Right cardiac atrium (tissue), 5 donors: ENCODE data around the gene SLC6A19. TPM values are rescaled to one million over a fixed set of nuclear protein-coding genes. Genes with fewer than 3 reads are reported as not detected.
"Not testable (repeated sequence)": the region's sequence is repeated elsewhere in the genome, so short reads cannot be mapped to it uniquely, and the experiment has no call there.

Source experiments
- ATAC-seq, 2 donors: fragments of 200-7000 bp; cut with Tn5 transposase; one replicate each; pipeline versions ENCODE4 v1.8.0 to v1.9.1; 2020; ENCODE audit warnings: moderate library complexity in 2 of 2, mild to moderate bottlenecking in 1 of 2
- DNase-seq, 3 donors: peaks; one replicate each; pipeline ENCODE4 v3.0.0-alpha.2; 2020
- H3K27ac ChIP-seq: one replicate; pipeline ENCODE4 v1.5.1; 2013; ENCODE audit warnings: mild to moderate bottlenecking, low read length, control low read depth, moderate library complexity
- H3K27me3 ChIP-seq: one replicate; pipeline ENCODE4 v1.6.1; 2013; ENCODE audit not compliant: control insufficient read depth, insufficient read depth
- H3K4me1 ChIP-seq: one replicate; pipeline ENCODE4 v1.6.1; 2013; ENCODE audit warnings: low read length; ENCODE audit not compliant: control insufficient read depth, insufficient read depth
- H3K4me3 ChIP-seq: one replicate; pipeline ENCODE4 v1.5.1; 2013; ENCODE audit warnings: low read length, control low read depth
- H3K9me3 ChIP-seq: one replicate; pipeline ENCODE4 v1.6.1; 2013; ENCODE audit warnings: low read length; ENCODE audit not compliant: control insufficient read depth
- WGBS: extraction: QIAGEN DNeasy Blood & Tissue Kit; methylation state at CpG from one replicate; pipeline ENCODE4 v1.1.7; 2013; 5-methylcytosine and 5-hydroxymethylcytosine counted together
- intact Hi-C, 4 donors: fragments of 100-400 bp; cut with DNase I; formaldehyde crosslinking; loops; one replicate each; pipeline versions ENCODE4 v1.11.0 to v1.14.0; 2022 to 2023
- long read RNA-seq, 4 donors: library from polyadenylated mRNA; unstranded; transcript quantifications; one replicate each; pipeline ENCODE4 v2.0.0, GENCODE V29; 2020 to 2021
- polyA plus RNA-seq: library from polyadenylated mRNA; stranded (reverse); fragments of 200-250 nt; gene quantifications from one replicate; pipeline ENCODE4 v1.2.3, GENCODE V29; 2013
- total RNA-seq, 4 donors: library from RNA; stranded (reverse); fragmentation: NEBNext Ultra II Directional; extraction: Animal tissue kit (Norgen Biotek cat#: 25700); gene quantifications; one replicate each; pipeline ENCODE4 v1.2.1, GENCODE V29; 2021
- donor health status: healthy with polysubstance abuse.
- donor health status: DM: no; HTN: yes; CAD: no.
- donor health status: DM: no; HTN: no; CAD: no.
- donor health status: DM: no; HTN: yes; CAD: no; lungs with severe emphysema.
- donor health status: DM: yes; HTN: yes; CAD: no.

Gene SLC6A19
- total RNA-seq = not detected
- polyA plus RNA-seq = not detected
- long read RNA-seq, donor 1 = 0 reads
- long read RNA-seq, donor 2 = 0 reads
- long read RNA-seq, donor 3 = 0 reads
- long read RNA-seq, donor 4 = 0 reads

GRCh38 chr5:1201327-1202025 lies at the start of gene SLC6A19:
SLC6A19 (plus strand) TSS chr5:1201595; CDS start chr5:1201651, 56 bp downstream.
- peak; percentile 10 to 53 (median 42) for DNase-seq
- no peaks in the 10 kb centered on the region for H3K9me3 ChIP-seq
- no peaks in the 10 kb centered on the region for H3K27me3 ChIP-seq
- no peaks in the 10 kb centered on the region for H3K4me1 ChIP-seq
- WGBS = 67% methylated on average over 51 of the region's 51 CpGs
- ATAC-seq = no peak
- intact Hi-C loops = no loop called here
- H3K4me3 ChIP-seq = no peak within 1 kb of the TSS
- H3K27ac ChIP-seq = no peak within 1 kb of the TSS

GRCh38 chr5:1152156-1152555 lies 49.2 kb upstream of the SLC6A19 start:
- no peaks in the 10 kb centered on the region for H3K9me3 ChIP-seq
- no peaks in the 10 kb centered on the region for H3K4me1 ChIP-seq
- no peak overlapping the region for H3K27ac ChIP-seq
- intact Hi-C loops = no loop called here
- no peaks in the 10 kb centered on the region for H3K27me3 ChIP-seq
- DNase-seq = peak in 1 of 3 donors; percentile 34
- WGBS = 66% methylated on average over 10 of the region's 10 CpGs
- ATAC-seq = no peak
- no peak overlapping the region for H3K4me3 ChIP-seq

- Histone ChIP-seq H3K9me3 (no peaks in the 10 kb centered on the region), H3K27me3 (no peaks in the 10 kb centered on the region), H3K27ac (no peak overlapping the region), H3K4me3 (no peak overlapping the region), H3K4me1 (no peaks in the 10 kb centered on the region)
- DNase-seq = no peak
- intact Hi-C loops = no loop called here
- WGBS = 81% methylated on average over 15 of the region's 15 CpGs
- no peak for ATAC-seq
Observed at GRCh38 chr5:1152771-1153282, 48.6 kb upstream of the SLC6A19 start.

GRCh38 chr5:1153428-1153827 lies 48.0 kb upstream of the SLC6A19 start:
- ATAC-seq (no peak), DNase-seq (peak in 1 of 3 donors; percentile 22)
- Histone ChIP-seq H3K4me1 (no peaks in the 10 kb centered on the region), H3K4me3 (no peak overlapping the region), H3K9me3 (no peaks in the 10 kb centered on the region), H3K27me3 (no peaks in the 10 kb centered on the region), H3K27ac (no peak overlapping the region)
- 76% methylated on average over 12 of the region's 12 CpGs for WGBS
- intact Hi-C loops = no loop called here

GRCh38 chr5:1155191-1156032 lies 46.0 kb upstream of the SLC6A19 start:
- 3% methylated on average over 98 of the region's 98 CpGs for WGBS
- DNase-seq (peak; percentile 8 to 57 (median 45)), ATAC-seq (no peak)
- no peaks in the 10 kb centered on the region for H3K4me1 ChIP-seq
- intact Hi-C loops = no loop called here
- no peaks in the 10 kb centered on the region for H3K9me3 ChIP-seq
- H3K4me3 ChIP-seq = peak overlapping the region; percentile 38
- no peaks in the 10 kb centered on the region for H3K27me3 ChIP-seq
- no peak overlapping the region for H3K27ac ChIP-seq

- intact Hi-C loops = no loop called here
- WGBS = 16% methylated on average over 51 of the region's 51 CpGs
- ATAC-seq (peak; percentile 14 to 20), DNase-seq (peak; percentile 15 to 57 (median 44))
- H3K9me3 ChIP-seq = no peaks in the 10 kb centered on the region
- no peaks in the 10 kb centered on the region for H3K4me1 ChIP-seq
- no peak overlapping the region for H3K27ac ChIP-seq
- H3K27me3 ChIP-seq = no peaks in the 10 kb centered on the region
- peak overlapping the region; percentile 38 for H3K4me3 ChIP-seq
Observed at GRCh38 chr5:1156033-1156753, 45.2 kb upstream of the SLC6A19 start.

GRCh38 chr5:1156754-1157460 lies 44.5 kb upstream of the SLC6A19 start:
- no peak for ATAC-seq
- no peak overlapping the region for H3K27ac ChIP-seq
- no peaks in the 10 kb centered on the region for H3K9me3 ChIP-seq
- intact Hi-C loops = no loop called here
- H3K4me3 ChIP-seq = no peak overlapping the region
- 93% methylated on average over 11 of the region's 11 CpGs for WGBS
- no peaks in the 10 kb centered on the region for H3K4me1 ChIP-seq
- H3K27me3 ChIP-seq = no peaks in the 10 kb centered on the region
- peak in 1 of 3 donors; percentile 5 for DNase-seq

- ATAC-seq = not testable (repeated sequence)
- peak in 1 of 3 donors; percentile 2 for DNase-seq
Observed at GRCh38 chr5:1157461-1157986, 43.9 kb upstream of the SLC6A19 start.

GRCh38 chr5:1158647-1159340 lies 42.6 kb upstream of the SLC6A19 start:
- WGBS = 80% methylated on average over 20 of the region's 20 CpGs
- no peak overlapping the region for H3K27ac ChIP-seq
- no peak for ATAC-seq
- peak in 2 of 3 donors; percentile 7 to 18 for DNase-seq
- H3K4me3 ChIP-seq = no peak overlapping the region
- no peaks in the 10 kb centered on the region for H3K27me3 ChIP-seq
- intact Hi-C loops = no loop called here
- H3K9me3 ChIP-seq = no peaks in the 10 kb centered on the region
- no peaks in the 10 kb centered on the region for H3K4me1 ChIP-seq

More at GRCh38 chr5:1157461-1157986, 43.9 kb upstream of the SLC6A19 start:
- intact Hi-C loops, H3K4me3 ChIP-seq, H3K4me1 ChIP-seq, H3K9me3 ChIP-seq, H3K27ac ChIP-seq, H3K27me3 ChIP-seq: not testable (repeated sequence)
- WGBS = 75% methylated on average over 2 of the region's 2 CpGs

- 84% methylated on average over 11 of the region's 11 CpGs for WGBS
- Histone ChIP-seq H3K4me1 (no peaks in the 10 kb centered on the region), H3K27ac (no peak overlapping the region), H3K4me3 (no peak overlapping the region), H3K27me3 (no peaks in the 10 kb centered on the region), H3K9me3 (no peaks in the 10 kb centered on the region)
- ATAC-seq (no peak), DNase-seq (peak in 1 of 3 donors; percentile 2)
- intact Hi-C loops = no loop called here
Observed at GRCh38 chr5:1159341-1159675, 42.1 kb upstream of the SLC6A19 start.
